A549 (cell line): ENCODE data around the gene DAB1. TPM values are rescaled to one million over a fixed set of nuclear protein-coding genes. Genes with fewer than 3 reads are reported as not detected.

ENCODE experiments used
- ATAC-seq, 2 experiments: fragments of 200-7000 bp in 1 of 2; fragments of >200 bp in 1 of 2; cut with Nextera tagmentation in 1 of 2; cut with Tn5 transposase in 1 of 2; 3 replicates each; pipeline versions ENCODE4 v1.8.0 to v1.9.1; 2018 to 2020; ENCODE audit warnings: mild to moderate bottlenecking in 1 of 2, moderate library complexity in 1 of 2
- CTCF ChIA-PET: fragments of 300-600 bp; sonication (Branson Sonifier 250); formaldehyde crosslinking; extraction: SDS; loops from one replicate; lab custom pipeline; 2021; ENCODE audit warnings: antibody characterized with exemption, inconsistent platforms; lab: Yijun Ruan, JAX
- POLR2A ChIA-PET: fragments of 350-600 bp; formaldehyde crosslinking; extraction: SDS; loops from one replicate; lab custom pipeline; 2021; ENCODE audit warnings: antibody characterized with exemption, inconsistent platforms; lab: Yijun Ruan, JAX
- DNase-seq, 2 experiments: peaks; one replicate each; pipeline versions ENCODE4 v3.0.0 to v3.0.0-alpha.2; 2011 to 2016; ENCODE audit warnings: low read depth in 1 of 2, low spot score in 1 of 2
- FAIRE-seq: peaks from 2 replicates; lab custom pipeline; 2011; peaks lifted over from hg19 to GRCh38; lab: Jason Lieb, UNC
- H3K27ac ChIP-seq, 2 experiments: fragments of >200 bp; sonication (Bioruptor Twin); formaldehyde crosslinking; 3 replicates each; pipeline ENCODE4 v1.5.1; 2016 to 2017
- H3K4me1 ChIP-seq: fragments of >200 bp; sonication (Bioruptor Twin); formaldehyde crosslinking; 3 replicates; pipeline ENCODE4 v1.6.1; 2016
- H3K4me2 ChIP-seq: fragments of >200 bp; sonication (Bioruptor Twin); formaldehyde crosslinking; 3 replicates; pipeline ENCODE4 v1.6.1; 2016
- H3K4me3 ChIP-seq: fragments of >200 bp; sonication (Bioruptor Twin); formaldehyde crosslinking; 3 replicates; pipeline ENCODE4 v1.5.1; 2016
- H3K9me3 ChIP-seq: fragments of >200 bp; sonication (Bioruptor Twin); formaldehyde crosslinking; 3 replicates; pipeline ENCODE4 v1.6.1; 2016
- CBX2 ChIP-seq: fragments of 200-600 bp; sonication (generic); IDR thresholded peaks from 2 replicates; pipeline ENCODE4 v1.6.1; 2016; ENCODE audit warnings: low read depth, mild to moderate bottlenecking, borderline replicate concordance
- EHF ChIP-seq: fragments of 250-450 bp; sonication (Bioruptor Pico); IDR thresholded peaks from 2 replicates; pipeline ENCODE4 v1.5.0; 2020; ENCODE audit warnings: mild to moderate bottlenecking
- FOSB ChIP-seq: fragments of 250-450 bp; sonication (Bioruptor Pico); IDR thresholded peaks from 2 replicates; pipeline ENCODE4 v1.5.0; 2020; ENCODE audit warnings: mild to moderate bottlenecking, moderate library complexity
- HEYL ChIP-seq: fragments of 250-450 bp; sonication (Bioruptor Pico); IDR thresholded peaks from 2 replicates; pipeline ENCODE4 v1.8.0; 2021; ENCODE audit warnings: mild to moderate bottlenecking, moderate library complexity
- HOXB13 ChIP-seq: fragments of 250-450 bp; sonication (Bioruptor Pico); IDR thresholded peaks from 2 replicates; pipeline ENCODE4 v1.5.0; 2020; ENCODE audit warnings: low read depth, mild to moderate bottlenecking, moderate library complexity
- KDM5A ChIP-seq: fragments of 200-600 bp; sonication (generic); IDR thresholded peaks from 2 replicates; pipeline ENCODE4 v1.6.1; 2016; ENCODE audit warnings: antibody characterized with exemption, mild to moderate bottlenecking
- MAZ ChIP-seq: fragments of 150-350 bp; IDR thresholded peaks from 2 replicates; pipeline ENCODE4 v1.6.1; 2014; ENCODE audit warnings: antibody characterized with exemption, low read depth, low read length, borderline replicate concordance
- NPAS2 ChIP-seq: fragments of 250-450 bp; sonication (Bioruptor Pico); IDR thresholded peaks from 2 replicates; pipeline ENCODE4 v1.8.0; 2022; ENCODE audit warnings: mild to moderate bottlenecking, moderate library complexity, borderline replicate concordance
- NR3C1 ChIP-seq: fragments of >200 bp; sonication (Bioruptor Twin); formaldehyde crosslinking; IDR thresholded peaks from 3 replicates; pipeline ENCODE4 v1.6.1; 2017
- PHF8 ChIP-seq: fragments of 200-600 bp; sonication (generic); IDR thresholded peaks from 2 replicates; pipeline ENCODE4 v1.6.1; 2016; ENCODE audit warnings: low read depth, mild to moderate bottlenecking, antibody characterized with exemption, moderate library complexity, borderline replicate concordance
- POLR2A ChIP-seq: IDR thresholded peaks from 2 replicates; pipeline ENCODE4 v1.6.1; 2012; ENCODE audit warnings: mild to moderate bottlenecking, low read length
- RAD21 ChIP-seq, 2 experiments: fragments of >200 bp in 1 of 2; sonication (Bioruptor Twin) in 1 of 2; formaldehyde crosslinking in 1 of 2; IDR thresholded peaks in 1 of 2; conservative IDR thresholded peaks in 1 of 2; 2 replicates in 1 of 2; 3 replicates in 1 of 2; pipeline ENCODE4 v1.6.1; 2012 to 2018; ENCODE audit warnings: inconsistent platforms in 1 of 2
- RFX5 ChIP-seq: fragments of 450-650 bp; IDR thresholded peaks from 2 replicates; pipeline ENCODE4 v1.7.1; 2014; ENCODE audit warnings: antibody characterized with exemption, mild to moderate bottlenecking, moderate library complexity
- TFCP2L1 ChIP-seq: fragments of 250-450 bp; sonication (Bioruptor Pico); IDR thresholded peaks from 2 replicates; pipeline ENCODE4 v1.5.0; 2021; ENCODE audit warnings: mild to moderate bottlenecking
- TP53 ChIP-seq: fragments of 250-450 bp; sonication (Bioruptor Pico); IDR thresholded peaks from 2 replicates; pipeline ENCODE4 v1.5.0; 2021; ENCODE audit warnings: mild to moderate bottlenecking, moderate library complexity
- ZC3H11A ChIP-seq: fragments of 450-650 bp; IDR thresholded peaks from 2 replicates; pipeline ENCODE4 v1.6.1; 2014; ENCODE audit warnings: antibody characterized with exemption, mild to moderate bottlenecking
- ZFP36 ChIP-seq: fragments of 450-650 bp; IDR thresholded peaks from 2 replicates; pipeline ENCODE4 v1.6.1; 2014; ENCODE audit warnings: borderline replicate concordance; ENCODE audit not compliant: partially characterized antibody
- ZSCAN20 ChIP-seq: fragments of 250-450 bp; sonication (Bioruptor Pico); IDR thresholded peaks from 2 replicates; pipeline ENCODE4 v1.8.0; 2022; ENCODE audit warnings: mild to moderate bottlenecking, moderate library complexity
- WGBS: methylation state at CpG from one replicate; pipeline ENCODE4 v1.1.6; 2017; ENCODE audit errors: missing lambda C conversion rate; 5-methylcytosine and 5-hydroxymethylcytosine counted together
- polyA plus RNA-seq, 4 experiments: library from polyadenylated mRNA; depleted of rRNA in 3 of 4; stranded (reverse); fragments of >200 nt; fragmentation: RNase III in 1 of 4; extraction: RNeasy Plus Mini Kit Qiagen cat#74134 plus additional on column Dnase treatment in 1 of 4; gene quantifications; 2 replicates in 3 of 4; 3 replicates in 1 of 4; pipeline ENCODE4 v1.2.3, GENCODE V29; 2011 to 2017
- TF ChIP-seq, protein P1 (sequence below): fragments of 200-600 bp; sonication (generic); IDR thresholded peaks from 2 replicates; pipeline ENCODE4 v1.6.1; 2016; ENCODE audit warnings: antibody characterized with exemption, mild to moderate bottlenecking, moderate library complexity
- TF ChIP-seq, protein P2 (sequence below): fragments of 250-450 bp; sonication (Bioruptor Pico); IDR thresholded peaks from 2 replicates; pipeline ENCODE4 v1.5.0; 2021; ENCODE audit warnings: mild to moderate bottlenecking, moderate library complexity, borderline replicate concordance

Gene DAB1
- polyA plus RNA-seq, 2 of the 4 experiments (the other 2 are of a cell fraction), result not detected

DNA sequence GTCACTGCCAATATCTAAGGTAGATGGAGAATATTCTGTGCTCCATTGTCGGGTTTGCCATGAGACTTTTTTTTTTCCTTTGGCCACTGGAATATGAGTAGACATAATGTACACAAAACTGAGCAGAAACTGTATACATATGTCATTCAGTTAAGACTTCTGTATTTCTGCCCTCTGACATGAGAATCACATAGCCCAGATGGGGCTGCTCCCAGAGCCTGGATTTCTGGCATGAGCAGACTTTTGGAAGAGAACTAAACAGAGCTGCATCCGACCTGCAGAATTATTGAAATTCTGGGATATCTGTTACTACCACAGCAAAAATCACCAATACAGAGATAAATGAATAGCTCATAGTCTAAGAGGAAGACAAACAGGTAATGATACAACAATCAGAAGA, 62.3 kb downstream of the DAB1 start:
- WGBS, result 10% methylated on average over 2 of the region's 2 CpGs
- ATAC-seq, result no peak
- CTCF ChIA-PET, result no interaction called here
- Histone ChIP-seq H3K9me3 (no peaks in the 10 kb centered on the region), H3K4me1 (no peaks in the 10 kb centered on the region), H3K4me3 (no peak overlapping the region), H3K27ac (no peak overlapping the region), H3K4me2 (no peak overlapping the region)
- no peak for DNase-seq
- TF ChIP-seq TP53 (CRISPR knock-in tag) (no peak), ZFP36 (no peak), ZC3H11A (no peak), EHF (CRISPR knock-in tag) (no peak), HOXB13 (no peak), CBX2 (no peak), TFCP2L1 (CRISPR knock-in tag) (no peak), NPAS2 (no peak), FOSB (CRISPR knock-in tag) (no peak), MAZ (no peak), RAD21 (conservative IDR thresholded peaks at IDR 0.05 in 1 of 2, IDR thresholded peaks at IDR 0.05 in 1 of 2) (no peak), PHF8 (no peak), POLR2A (no peak), RFX5 (no peak)
- TF ChIP-seq, protein P1, sequence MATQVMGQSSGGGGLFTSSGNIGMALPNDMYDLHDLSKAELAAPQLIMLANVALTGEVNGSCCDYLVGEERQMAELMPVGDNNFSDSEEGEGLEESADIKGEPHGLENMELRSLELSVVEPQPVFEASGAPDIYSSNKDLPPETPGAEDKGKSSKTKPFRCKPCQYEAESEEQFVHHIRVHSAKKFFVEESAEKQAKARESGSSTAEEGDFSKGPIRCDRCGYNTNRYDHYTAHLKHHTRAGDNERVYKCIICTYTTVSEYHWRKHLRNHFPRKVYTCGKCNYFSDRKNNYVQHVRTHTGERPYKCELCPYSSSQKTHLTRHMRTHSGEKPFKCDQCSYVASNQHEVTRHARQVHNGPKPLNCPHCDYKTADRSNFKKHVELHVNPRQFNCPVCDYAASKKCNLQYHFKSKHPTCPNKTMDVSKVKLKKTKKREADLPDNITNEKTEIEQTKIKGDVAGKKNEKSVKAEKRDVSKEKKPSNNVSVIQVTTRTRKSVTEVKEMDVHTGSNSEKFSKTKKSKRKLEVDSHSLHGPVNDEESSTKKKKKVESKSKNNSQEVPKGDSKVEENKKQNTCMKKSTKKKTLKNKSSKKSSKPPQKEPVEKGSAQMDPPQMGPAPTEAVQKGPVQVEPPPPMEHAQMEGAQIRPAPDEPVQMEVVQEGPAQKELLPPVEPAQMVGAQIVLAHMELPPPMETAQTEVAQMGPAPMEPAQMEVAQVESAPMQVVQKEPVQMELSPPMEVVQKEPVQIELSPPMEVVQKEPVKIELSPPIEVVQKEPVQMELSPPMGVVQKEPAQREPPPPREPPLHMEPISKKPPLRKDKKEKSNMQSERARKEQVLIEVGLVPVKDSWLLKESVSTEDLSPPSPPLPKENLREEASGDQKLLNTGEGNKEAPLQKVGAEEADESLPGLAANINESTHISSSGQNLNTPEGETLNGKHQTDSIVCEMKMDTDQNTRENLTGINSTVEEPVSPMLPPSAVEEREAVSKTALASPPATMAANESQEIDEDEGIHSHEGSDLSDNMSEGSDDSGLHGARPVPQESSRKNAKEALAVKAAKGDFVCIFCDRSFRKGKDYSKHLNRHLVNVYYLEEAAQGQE, result no peak
- no peak for FAIRE-seq
- POLR2A ChIA-PET, result no interaction called here

DNA sequence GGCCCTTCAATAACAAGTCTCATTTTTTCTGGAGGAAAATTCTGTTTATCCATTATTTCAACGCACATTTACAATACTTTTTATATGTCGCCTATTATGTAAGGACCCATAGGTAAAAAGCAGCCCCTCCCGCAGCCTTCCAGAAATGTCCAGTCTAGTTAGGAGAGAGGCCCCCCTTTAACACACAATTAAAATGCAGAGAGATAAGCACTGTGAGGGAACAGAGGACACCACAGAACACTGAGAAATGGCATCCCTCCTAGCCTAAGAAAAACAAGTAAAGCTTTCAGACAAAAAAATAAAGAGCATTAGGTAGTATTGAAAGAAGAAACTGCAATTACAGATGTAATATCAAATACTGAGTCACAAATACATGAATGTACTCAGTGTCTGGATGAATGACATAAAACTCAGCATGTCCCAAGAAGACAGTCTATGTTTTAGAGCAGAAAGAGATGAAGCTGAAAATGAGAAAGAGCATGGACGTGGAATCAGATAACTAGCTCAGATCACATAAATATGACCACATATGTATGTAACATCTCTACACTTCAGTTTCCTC, 62.9 kb downstream of the DAB1 start:
- POLR2A ChIA-PET, result no interaction called here
- no peaks in the 10 kb centered on the region for H3K4me1 ChIP-seq
- DNase-seq (no peak), ATAC-seq (no peak), FAIRE-seq (no peak)
- CTCF ChIA-PET, result no interaction called here
- no peak overlapping the region for H3K4me3 ChIP-seq
- H3K4me2 ChIP-seq, result no peak overlapping the region
- no peaks in the 10 kb centered on the region for H3K9me3 ChIP-seq
- no peak for TF ChIP-seq TFCP2L1 (CRISPR knock-in tag)
- TF ChIP-seq NR3C1, result no peak
- no peak for TF ChIP-seq ZSCAN20
- TF ChIP-seq HEYL (CRISPR knock-in tag), result no peak
- TF ChIP-seq KDM5A, result no peak
- no peak for TF ChIP-seq HOXB13
- TF ChIP-seq NPAS2, result no peak
- TF ChIP-seq, protein P2, sequence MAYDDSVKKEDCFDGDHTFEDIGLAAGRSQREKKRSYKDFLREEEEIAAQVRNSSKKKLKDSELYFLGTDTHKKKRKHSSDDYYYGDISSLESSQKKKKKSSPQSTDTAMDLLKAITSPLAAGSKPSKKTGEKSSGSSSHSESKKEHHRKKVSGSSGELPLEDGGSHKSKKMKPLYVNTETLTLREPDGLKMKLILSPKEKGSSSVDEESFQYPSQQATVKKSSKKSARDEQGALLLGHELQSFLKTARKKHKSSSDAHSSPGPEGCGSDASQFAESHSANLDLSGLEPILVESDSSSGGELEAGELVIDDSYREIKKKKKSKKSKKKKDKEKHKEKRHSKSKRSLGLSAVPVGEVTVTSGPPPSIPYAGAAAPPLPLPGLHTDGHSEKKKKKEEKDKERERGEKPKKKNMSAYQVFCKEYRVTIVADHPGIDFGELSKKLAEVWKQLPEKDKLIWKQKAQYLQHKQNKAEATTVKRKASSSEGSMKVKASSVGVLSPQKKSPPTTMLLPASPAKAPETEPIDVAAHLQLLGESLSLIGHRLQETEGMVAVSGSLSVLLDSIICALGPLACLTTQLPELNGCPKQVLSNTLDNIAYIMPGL (CRISPR knock-in tag), result no peak
- H3K27ac ChIP-seq, result no peak overlapping the region
- 40% methylated on average over 4 of the region's 4 CpGs for WGBS
